NCI-H1092 treated with DMSO at 0.1 percent for 48 hours (cell line): ENCODE results near the gene MAP3K3.

ENCODE experiments used
- DNase-seq: peaks from one replicate; lab custom pipeline; 2025; lab: John Stamatoyannopoulos, UW

MAP3K3 gene

DNA sequence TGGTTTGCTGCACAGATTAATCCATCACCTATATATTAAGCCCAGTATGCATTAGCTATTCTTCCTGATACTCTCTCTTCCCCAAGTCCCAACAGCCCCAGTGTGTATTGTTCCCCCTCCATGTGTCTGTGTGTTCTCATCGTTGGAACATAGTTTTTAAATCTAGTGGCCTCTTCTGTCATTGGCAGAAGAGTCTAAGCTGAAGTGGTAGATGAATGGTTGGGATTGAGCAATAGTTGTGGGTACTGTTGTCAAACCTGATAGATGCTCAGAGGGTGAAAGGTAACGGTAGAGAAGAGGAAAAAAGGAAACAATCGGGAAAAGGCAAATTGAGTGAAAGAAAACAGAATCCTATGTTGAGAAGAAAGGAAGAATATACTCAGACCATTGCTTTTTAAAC, 29.9 kb downstream of the MAP3K3 start:
- no peak for DNase-seq

DNA sequence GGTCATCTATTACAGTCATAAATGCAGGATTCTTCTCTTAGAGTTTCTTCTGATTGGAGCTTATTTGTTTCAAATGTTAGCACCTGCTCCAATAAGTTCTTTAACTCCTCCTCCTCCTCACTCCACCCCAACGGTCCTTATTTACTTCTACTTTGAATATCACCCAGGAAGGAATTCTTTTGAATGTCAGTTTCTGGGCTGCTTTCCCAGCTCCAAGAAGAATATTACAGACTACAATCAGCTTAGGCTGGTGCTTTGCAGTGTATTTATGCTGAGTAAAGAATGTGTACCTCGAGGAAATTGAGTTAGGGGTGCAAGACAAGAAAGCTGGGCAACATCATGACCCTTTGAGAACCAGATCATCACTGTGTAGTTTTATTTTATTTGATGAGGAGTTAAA, 30.8 kb downstream of the MAP3K3 start:
- no peak for DNase-seq

GRCh38 chr17:63657786-63658185, 35.6 kb downstream of the MAP3K3 start:
- DNase-seq: no peak

GRCh38 chr17:63658366-63658765, 36.1 kb downstream of the MAP3K3 start:
- DNase-seq: no peak

DNA sequence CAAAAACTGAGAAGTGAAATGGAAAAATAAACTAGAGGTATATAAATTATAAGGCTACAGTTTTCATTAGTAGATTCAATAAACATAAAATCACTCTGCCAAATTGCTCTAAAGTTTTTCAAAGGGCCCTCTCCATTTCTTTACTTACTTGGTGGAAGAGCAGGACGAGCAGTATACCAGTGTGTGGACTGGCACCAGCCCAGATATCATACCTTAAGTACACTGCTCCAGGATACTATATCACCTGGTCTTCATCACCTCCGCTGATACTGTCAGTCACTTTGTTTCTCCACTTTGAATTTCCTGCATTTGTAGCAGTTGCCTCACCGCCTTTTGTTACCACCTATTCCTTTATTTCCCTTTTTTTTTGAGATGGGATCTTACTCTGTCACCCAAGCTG, 37.6 kb downstream of the MAP3K3 start:
- DNase-seq: no peak

GRCh38 chr17:63665527-63666214, 43.5 kb downstream of the MAP3K3 start:
- no peak for DNase-seq

DNA sequence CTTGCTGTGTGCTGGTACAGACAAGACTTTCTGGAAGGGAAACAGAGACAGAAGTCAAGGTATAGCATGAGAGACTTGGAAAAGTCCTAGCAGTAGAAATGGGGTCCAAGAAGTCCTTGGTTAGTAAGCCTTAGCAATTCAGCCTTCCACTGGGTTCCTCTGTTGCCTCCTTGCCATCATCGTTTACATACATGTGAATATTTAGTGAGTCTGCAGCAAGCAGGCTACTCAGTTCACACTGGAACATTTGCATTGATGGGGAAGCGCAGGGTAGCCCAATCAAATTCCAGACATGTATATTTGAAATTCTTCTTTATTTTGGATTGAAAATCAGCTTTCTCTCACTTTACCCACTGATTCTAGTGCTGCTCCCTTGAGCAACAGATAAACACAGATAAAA, 50.6 kb downstream of the MAP3K3 start:
- no peak for DNase-seq

DNA sequence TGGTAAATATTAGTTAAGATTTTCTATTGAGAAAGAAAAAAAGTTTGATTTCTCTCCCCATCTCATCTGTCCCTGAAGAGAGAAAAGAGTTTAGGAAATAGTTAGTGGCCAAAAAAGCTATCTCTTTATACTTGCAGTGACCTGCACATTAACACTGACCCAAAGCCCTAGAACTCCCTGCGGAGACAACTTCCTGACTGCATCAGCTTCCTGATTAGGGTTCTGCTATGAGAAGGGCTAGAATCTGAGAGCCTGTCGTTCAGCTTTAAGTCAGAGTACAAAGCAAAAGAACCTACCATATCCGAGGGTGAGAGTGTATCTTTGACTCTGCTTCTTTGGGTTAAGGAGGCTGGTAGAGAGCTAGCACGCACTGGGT, 53.0 kb downstream of the MAP3K3 start:
- DNase-seq: no peak

GRCh38 chr17:63675607-63676546, 53.7 kb downstream of the MAP3K3 start:
- no peak for DNase-seq

DNA sequence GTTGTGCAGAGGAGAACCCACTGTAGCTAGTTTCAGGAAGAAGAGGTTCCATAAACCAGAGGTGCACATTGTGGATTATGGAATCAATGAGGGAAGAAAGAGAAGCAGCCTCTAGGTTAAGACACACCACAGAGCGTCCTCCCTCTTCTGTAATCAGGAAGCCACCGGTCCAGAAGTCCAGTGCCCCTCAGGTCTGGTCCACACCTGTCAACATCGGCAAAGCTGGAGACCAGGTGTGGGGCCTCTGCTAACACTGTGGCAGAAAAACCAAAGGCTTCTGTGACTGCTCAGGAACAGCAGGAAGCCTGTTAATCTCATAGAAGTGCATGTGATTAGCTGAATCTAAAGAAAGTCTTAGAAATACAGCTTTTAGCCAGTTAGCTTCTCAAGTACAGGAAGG, 54.4 kb downstream of the MAP3K3 start:
- DNase-seq: no peak

GRCh38 chr17:63679214-63679613, 57.0 kb downstream of the MAP3K3 start:
- DNase-seq: no peak

DNA sequence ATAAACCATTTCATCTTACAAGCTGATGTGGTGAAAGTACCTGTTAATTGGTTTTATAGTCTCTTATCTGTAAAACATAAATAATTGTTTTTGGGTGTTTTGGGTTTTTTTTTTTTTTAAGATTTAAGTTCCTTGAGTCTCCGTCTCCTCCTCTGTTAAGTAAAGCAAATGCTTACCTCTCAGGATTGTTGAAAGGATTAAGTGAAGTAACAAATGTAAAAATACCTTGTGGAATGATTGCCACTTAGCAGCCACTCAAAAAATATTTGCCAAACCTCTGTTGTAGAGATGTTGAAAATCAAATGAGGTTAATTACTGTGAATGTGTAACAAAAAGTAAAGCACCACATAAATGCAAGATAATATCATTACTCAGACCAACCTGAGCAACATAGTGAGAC, 58.5 kb downstream of the MAP3K3 start:
- no peak for DNase-seq

- DNase-seq: no peak
Observed at GRCh38 chr17:63681530-63681929, 59.3 kb downstream of the MAP3K3 start.

DNA sequence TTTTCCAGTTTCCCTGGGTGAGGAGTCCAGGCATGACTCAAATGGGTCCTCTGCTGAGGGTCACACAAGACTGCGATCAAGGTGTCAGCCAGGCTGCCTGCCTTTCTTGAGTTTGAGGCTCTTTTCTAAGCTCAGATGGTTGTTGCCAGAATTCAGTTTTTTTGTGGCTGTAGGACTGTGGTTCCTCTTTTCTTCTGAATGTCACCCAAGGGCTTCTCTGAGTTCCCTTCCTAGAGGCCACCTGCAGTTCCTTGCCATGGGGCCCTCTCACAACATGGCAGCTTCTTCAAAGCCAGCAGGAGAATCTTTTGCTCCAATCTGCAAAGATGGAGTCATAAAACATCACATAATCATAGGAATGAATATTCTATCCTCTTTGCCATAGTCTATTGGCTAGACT, 60.2 kb downstream of the MAP3K3 start:
- DNase-seq: no peak

- no peak for DNase-seq
Observed at GRCh38 chr17:63682981-63683380, 60.8 kb downstream of the MAP3K3 start.

GRCh38 chr17:63685041-63685440, 62.8 kb downstream of the MAP3K3 start:
- no peak for DNase-seq

DNA sequence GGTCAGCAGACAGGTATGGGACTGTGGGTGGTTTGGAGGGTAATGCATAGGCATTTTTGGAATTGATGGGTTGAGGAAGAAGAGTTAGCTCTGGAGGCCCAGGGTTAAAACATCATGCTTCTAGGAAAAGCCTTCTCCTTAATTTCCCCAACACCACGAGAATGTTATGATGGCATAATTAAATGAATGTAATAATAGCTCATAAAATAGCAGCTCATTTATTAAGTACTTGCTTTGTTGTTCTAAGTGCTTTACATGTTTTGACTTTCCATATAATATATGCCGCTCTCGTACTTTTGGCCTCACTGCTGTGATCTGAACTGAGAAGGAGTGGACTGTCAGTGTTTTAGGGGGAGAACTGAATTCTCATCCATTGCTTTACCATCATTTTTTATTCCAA, 63.4 kb downstream of the MAP3K3 start:
- DNase-seq: no peak

DNA sequence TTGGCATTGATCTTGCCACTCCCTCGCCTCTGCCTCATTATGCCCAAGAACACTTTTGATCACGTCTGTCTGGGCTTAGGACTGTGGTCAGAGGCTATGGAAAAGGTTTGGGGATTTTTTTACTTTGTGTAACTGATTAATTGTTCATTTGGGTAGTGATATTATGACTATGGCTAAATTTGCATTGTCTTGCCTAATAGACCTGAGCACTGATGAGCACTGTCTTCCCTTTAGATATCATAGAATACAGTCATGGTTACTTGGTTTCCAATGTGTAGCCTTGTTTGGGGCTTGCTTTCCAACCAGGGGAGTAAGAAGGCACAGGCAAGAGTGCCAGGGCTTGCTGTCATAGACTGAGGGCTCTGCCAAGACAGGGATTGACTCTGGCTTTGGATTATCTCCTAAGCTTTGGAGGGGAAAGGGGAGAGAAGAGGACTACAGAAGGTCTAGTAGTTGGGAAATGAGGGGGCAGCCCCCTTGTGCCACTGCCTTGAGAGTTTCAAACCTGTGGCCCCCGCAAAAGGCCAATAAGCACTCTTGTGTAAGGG, 64.0 kb downstream of the MAP3K3 start:
- no peak for DNase-seq

DNA sequence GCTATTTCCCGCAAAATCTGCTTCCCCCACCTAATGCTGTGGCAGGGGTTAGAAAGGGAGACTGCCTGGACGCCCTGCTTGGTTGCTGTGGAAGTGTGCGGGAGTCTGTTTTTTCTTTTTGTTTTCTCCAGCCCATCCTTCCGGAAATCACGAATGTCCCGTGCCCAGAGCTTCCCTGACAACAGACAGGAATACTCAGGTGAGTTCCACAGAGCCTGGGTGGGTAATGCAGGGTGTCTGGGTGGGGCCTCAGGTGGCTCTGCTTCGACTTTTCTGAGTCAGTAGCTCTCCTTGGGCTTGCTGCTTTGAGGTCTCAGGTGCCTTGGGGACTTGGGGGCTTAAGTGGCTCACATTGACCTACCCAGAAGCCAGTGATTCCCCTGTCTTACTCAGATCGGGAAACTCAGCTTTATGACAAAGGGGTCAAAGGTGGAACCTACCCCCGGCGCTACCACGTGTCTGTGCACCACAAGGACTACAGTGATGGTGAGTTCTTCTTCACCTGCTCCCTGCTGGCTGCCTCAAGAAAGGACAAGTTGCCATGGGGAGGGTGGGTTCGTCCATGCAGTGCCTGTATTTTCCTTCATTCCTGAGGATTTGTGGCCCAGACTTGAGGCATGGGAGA, 66.3 kb downstream of the MAP3K3 start:
- no peak for DNase-seq

- DNase-seq: no peak
Observed at GRCh38 chr17:63689479-63689878, 67.3 kb downstream of the MAP3K3 start.

DNA sequence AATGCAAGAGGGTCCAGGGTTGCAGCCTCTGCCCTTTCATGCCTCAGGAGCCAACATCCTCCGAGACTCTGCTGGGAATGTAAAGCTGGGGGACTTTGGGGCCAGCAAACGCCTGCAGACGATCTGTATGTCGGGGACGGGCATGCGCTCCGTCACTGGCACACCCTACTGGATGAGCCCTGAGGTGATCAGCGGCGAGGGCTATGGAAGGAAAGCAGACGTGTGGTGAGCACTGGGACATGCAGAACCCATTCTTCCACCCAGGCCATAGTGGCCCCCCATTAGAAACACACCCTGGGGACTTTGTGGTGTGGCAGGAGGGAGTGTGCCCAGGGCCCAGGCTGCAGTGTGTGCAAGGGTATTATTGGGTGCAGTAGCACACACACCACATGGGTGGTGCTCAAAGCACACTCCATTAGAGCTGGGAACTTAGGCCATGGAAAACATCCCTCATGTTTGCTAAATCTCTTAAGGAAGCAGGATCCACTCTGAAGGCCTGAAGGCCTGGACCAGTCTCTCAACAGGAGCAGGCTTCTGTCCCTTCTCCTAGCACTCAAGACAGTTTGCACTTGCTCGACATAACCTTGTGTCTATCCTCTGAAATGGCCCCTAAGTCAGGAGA, 70.1 kb downstream of the MAP3K3 start:
- no peak for DNase-seq

GRCh38 chr17:63693411-63694113, 71.3 kb downstream of the MAP3K3 start:
- DNase-seq: no peak
